ENCODE measurements around the gene S100PBP. TPM values are rescaled to one million over a fixed set of nuclear protein-coding genes. Genes with fewer than 3 reads are reported as not detected.

Gene S100PBP
- total and polyA plus RNA-seq, 2 of the 4 experiments (the other 2 are of a cell fraction): 13.9 to 20.3 TPM

GRCh38 chr1:32808580-32808979 is 8.9 kb upstream of the S100PBP start:
- peaks cover 38% of the 10 kb centered on the region for H3K36me3 ChIP-seq (ENCODE audit: control insufficient read depth, insufficient read depth, low read length)
- no peak for TF ChIP-seq BHLHE40 (IDR thresholded peaks at IDR 0.05; ENCODE audit: low read depth, low read length)
- no peak for TF ChIP-seq CHD1 (IDR thresholded peaks at IDR 0.05; ENCODE audit: low read depth, low read length)
- no peak for TF ChIP-seq MAFK (IDR thresholded peaks at IDR 0.05; ENCODE audit: low read depth, low read length)
- H4K91ac ChIP-seq (ENCODE audit: insufficient read depth, low read depth, low read length): no peak overlapping the region
- H3K18ac ChIP-seq (ENCODE audit: low read depth, low read length): no peak overlapping the region
- POLR2A ChIA-PET (ENCODE audit: unreplicated experiment): no interaction called here
- H3K56ac ChIP-seq (ENCODE audit: extremely low read depth, insufficient read depth, low read length): no peak overlapping the region
- H2BK15ac ChIP-seq (ENCODE audit: low read depth, low read length): no peak overlapping the region
- no peak overlapping the region for H3K9ac ChIP-seq (ENCODE audit: low read depth, low read length)
- DNase-seq (no peak), ATAC-seq (ENCODE audit: low read depth) (no peak)
- no peak overlapping the region for H2BK120ac ChIP-seq (ENCODE audit: low read depth, low read length)
- H3K9me1 ChIP-seq (ENCODE audit: insufficient read depth, low read length): peaks cover 11% of the 10 kb centered on the region
- no peak overlapping the region for H3K4ac ChIP-seq (ENCODE audit: low read depth, low read length)
- H3K4me3 ChIP-seq (ENCODE audit: insufficient read depth, low read depth, low read length): no peak overlapping the region
- no peak overlapping the region for H4K5ac ChIP-seq (ENCODE audit: low read depth, low read length)
- no peak overlapping the region for H3K4me2 ChIP-seq (ENCODE audit: low read depth, low read length)
- no peak overlapping the region for H4K8ac ChIP-seq (ENCODE audit: low read depth in 2 of 2, low read length in 2 of 2)
- H2BK5ac ChIP-seq (ENCODE audit: low read depth, low read length, poor library complexity, severe bottlenecking): no peak overlapping the region
- no peaks in the 10 kb centered on the region for H3K9me3 ChIP-seq (ENCODE audit: control insufficient read depth, insufficient read depth, low read length)
- H3K4me1 ChIP-seq (ENCODE audit: control insufficient read depth, insufficient read depth, low read length): peaks cover 5% of the 10 kb centered on the region; the same call in 1 of the 2 replicates
- intact Hi-C loops (cut with micrococcal nuclease): no loop called here
- H3K14ac ChIP-seq (replicated peaks; ENCODE audit: low read depth, low read length): no peak overlapping the region
- H2AFZ ChIP-seq (replicated peaks; ENCODE audit: low read length, poor library complexity): no peak overlapping the region
- dilution Hi-C loops (cut with HindIII; ENCODE audit: low sequenced_read_pairs, unreplicated experiment): no loop called here
- in situ Hi-C loops (cut with MboI; ENCODE audit: low sequenced_read_pairs): no loop called here
- H3K23ac ChIP-seq (ENCODE audit: low read depth, low read length): no peak overlapping the region
- no peak overlapping the region for H2AK9ac ChIP-seq (replicated peaks; ENCODE audit: low read depth, low read length, poor library complexity)
- H2BK20ac ChIP-seq (ENCODE audit: low read depth, low read length): no peak overlapping the region
- CTCF ChIA-PET: no interaction called here
- BruUV-seq (replicated peaks): no TSS peak
- H3K27me3 ChIP-seq (ENCODE audit: control insufficient read depth, insufficient read depth, low read length): no peaks in the 10 kb centered on the region
- H3K27ac ChIP-seq (ENCODE audit: insufficient read depth, low read length): no peak overlapping the region
- H4K20me1 ChIP-seq (ENCODE audit: insufficient read depth, low read length): peaks cover 49% of the 10 kb centered on the region
- H3K79me1 ChIP-seq (ENCODE audit: low read depth in 1 of 2, low read length in 2 of 2): peaks cover 29 to 69% of the 10 kb centered on the region in 2 experiments
- no CpG with 5 or more reads among the region's 4 CpGs for WGBS, 2 experiments (ENCODE audit: extremely low coverage in 2 of 2, insufficient read length in 1 of 2)
- no peak overlapping the region for H2AK5ac ChIP-seq (ENCODE audit: low read depth, low read length)
